OCI-LY1 (cell line): ENCODE data around the gene ZNF831.

Experiments used
- H2AFZ ChIP-seq: fragments of 200-600 bp; sonication (generic), shearing (Covaris generic); 2 replicates; pipeline ENCODE4 v1.6.0; 2014; ENCODE audit warnings: antibody characterized with exemption, mild to moderate bottlenecking, low read length
- H3F3A ChIP-seq: fragments of 200-600 bp; sonication (generic), shearing (Covaris generic); 2 replicates; pipeline ENCODE4 v1.6.0; 2014; ENCODE audit warnings: mild to moderate bottlenecking, antibody characterized with exemption, low read length, moderate library complexity; ENCODE audit not compliant: insufficient read depth
- H3K27ac ChIP-seq: fragments of 200-600 bp; sonication (generic); 2 replicates; pipeline ENCODE4 v1.5.1; 2014; ENCODE audit warnings: low read length, mixed run types, mild to moderate bottlenecking, low read depth; ENCODE audit not compliant: poor library complexity, severe bottlenecking
- H3K27me3 ChIP-seq: fragments of 200-600 bp; sonication (generic); 2 replicates; pipeline ENCODE4 v1.6.0; 2014; ENCODE audit warnings: antibody characterized with exemption, mild to moderate bottlenecking, low read length, moderate library complexity; ENCODE audit not compliant: insufficient read depth
- H3K36me3 ChIP-seq: fragments of 200-600 bp; sonication (generic); 2 replicates; pipeline ENCODE4 v1.6.1; 2014; ENCODE audit warnings: mild to moderate bottlenecking, antibody characterized with exemption, low read length, moderate library complexity, mixed read lengths; ENCODE audit not compliant: insufficient read depth
- H3K4me1 ChIP-seq: fragments of 200-600 bp; sonication (generic); 2 replicates; pipeline ENCODE4 v1.5.1; 2014; ENCODE audit warnings: mild to moderate bottlenecking, low read length, moderate library complexity; ENCODE audit not compliant: insufficient read depth, severe bottlenecking
- H3K4me2 ChIP-seq: fragments of 200-600 bp; sonication (generic), shearing (Covaris generic); 2 replicates; pipeline ENCODE4 v1.6.1; 2014; ENCODE audit warnings: low read length
- H3K4me3 ChIP-seq: fragments of 200-600 bp; sonication (generic); 2 replicates; pipeline ENCODE4 v1.5.1; 2014; ENCODE audit warnings: low read length, low read depth, mild to moderate bottlenecking, mixed read lengths; ENCODE audit not compliant: poor library complexity, severe bottlenecking
- H3K79me2 ChIP-seq: fragments of 200-600 bp; shearing (Covaris generic); 2 replicates; pipeline ENCODE4 v1.6.1; 2016; ENCODE audit warnings: mixed run types, low read length, mixed read lengths; ENCODE audit not compliant: insufficient read depth
- H3K9ac ChIP-seq: fragments of 200-600 bp; sonication (generic), shearing (Covaris generic); 2 replicates; pipeline ENCODE4 v1.6.1; 2014; ENCODE audit warnings: mild to moderate bottlenecking, low read length, mixed read lengths
- H3K9me2 ChIP-seq: fragments of 200-600 bp; sonication (generic), shearing (Covaris generic); 2 replicates; pipeline ENCODE4 v1.6.1; 2014; ENCODE audit warnings: low read depth, mild to moderate bottlenecking, low read length, mixed read lengths
- H3K9me3 ChIP-seq: fragments of 200-600 bp; shearing (Covaris generic); 2 replicates; pipeline ENCODE4 v1.6.1; 2014; ENCODE audit warnings: low read length, mixed read lengths
- H4K20me1 ChIP-seq: fragments of 200-600 bp; sonication (generic), shearing (Covaris generic); 2 replicates; pipeline ENCODE4 v1.6.0; 2016; ENCODE audit warnings: mild to moderate bottlenecking, low read length; ENCODE audit not compliant: insufficient read depth
- CTCF ChIP-seq: fragments of 200-600 bp; sonication (generic), shearing (Covaris generic); IDR thresholded peaks from 2 replicates; pipeline ENCODE4 v1.5.1; 2017; ENCODE audit warnings: mild to moderate bottlenecking, antibody characterized with exemption, low read length, moderate library complexity, mixed read lengths
- EZH2 ChIP-seq: fragments of 200-600 bp; sonication (generic), shearing (Covaris generic); IDR thresholded peaks from 2 replicates; pipeline ENCODE4 v1.8.0; 2017; ENCODE audit warnings: borderline replicate concordance, mixed run types, mild to moderate bottlenecking, antibody characterized with exemption, low read length, moderate library complexity, mixed read lengths

Gene ZNF831

GRCh38 chr20:59175861-59176260 is 12.2 kb downstream of the ZNF831 start:
- H3K9ac ChIP-seq: no peak overlapping the region
- no peaks in the 10 kb centered on the region for H3K36me3 ChIP-seq
- no peaks in the 10 kb centered on the region for H3F3A ChIP-seq
- TF ChIP-seq CTCF (no peak), EZH2 (no peak)
- no peaks in the 10 kb centered on the region for H3K4me1 ChIP-seq
- no peaks in the 10 kb centered on the region; the same call in 1 of the 2 replicates for H3K27me3 ChIP-seq
- H3K4me2 ChIP-seq: no peak overlapping the region
- H2AFZ ChIP-seq: no peak overlapping the region
- no peak overlapping the region for H3K27ac ChIP-seq
- H4K20me1 ChIP-seq: no peaks in the 10 kb centered on the region
- H3K79me2 ChIP-seq: no peaks in the 10 kb centered on the region
- H3K9me3 ChIP-seq: no peaks in the 10 kb centered on the region
- no peak overlapping the region for H3K4me3 ChIP-seq
- H3K9me2 ChIP-seq: no peaks in the 10 kb centered on the region

GRCh38 chr20:59176812-59177211 is 13.2 kb downstream of the ZNF831 start:
- no peaks in the 10 kb centered on the region for H3K4me1 ChIP-seq
- no peak overlapping the region for H2AFZ ChIP-seq
- no peak overlapping the region for H3K9ac ChIP-seq
- no peak for TF ChIP-seq CTCF
- no peak for TF ChIP-seq EZH2
- no peaks in the 10 kb centered on the region for H3K9me2 ChIP-seq
- H3K4me2 ChIP-seq: no peak overlapping the region
- no peak overlapping the region for H3K27ac ChIP-seq
- H4K20me1 ChIP-seq: no peaks in the 10 kb centered on the region
- H3K4me3 ChIP-seq: no peak overlapping the region
- H3K36me3 ChIP-seq: no peaks in the 10 kb centered on the region
- H3K9me3 ChIP-seq: no peaks in the 10 kb centered on the region
- no peaks in the 10 kb centered on the region for H3K79me2 ChIP-seq
- H3F3A ChIP-seq: no peaks in the 10 kb centered on the region
- no peaks in the 10 kb centered on the region; the same call in 1 of the 2 replicates for H3K27me3 ChIP-seq

GRCh38 chr20:59177266-59178250 is 13.9 kb downstream of the ZNF831 start:
- H2AFZ ChIP-seq: no peak overlapping the region
- H3K27me3 ChIP-seq: no peaks in the 10 kb centered on the region
- H3K9me3 ChIP-seq: no peaks in the 10 kb centered on the region
- no peak overlapping the region for H3K4me3 ChIP-seq
- no peaks in the 10 kb centered on the region for H3K4me1 ChIP-seq
- no peak overlapping the region for H3K9ac ChIP-seq
- H3K79me2 ChIP-seq: no peaks in the 10 kb centered on the region
- no peaks in the 10 kb centered on the region for H3K36me3 ChIP-seq
- no peaks in the 10 kb centered on the region for H3K9me2 ChIP-seq
- H3K4me2 ChIP-seq: no peak overlapping the region
- H3K27ac ChIP-seq: no peak overlapping the region
- H3F3A ChIP-seq: no peaks in the 10 kb centered on the region
- no peak for TF ChIP-seq EZH2
- no peak for TF ChIP-seq CTCF
- no peaks in the 10 kb centered on the region for H4K20me1 ChIP-seq
